HepG2 (cell line): ENCODE data around the gene FSCN2. TPM values are rescaled to one million over a fixed set of nuclear protein-coding genes. Genes with fewer than 3 reads are reported as not detected.

ENCODE experiments used
- BCL3 ChIP-seq: sonication (generic); formaldehyde crosslinking; IDR thresholded peaks from 2 replicates; pipeline ENCODE4 v1.5.1; 2020; ENCODE audit warnings: mild to moderate bottlenecking, missing genetic modification reagents, moderate library complexity
- CREM ChIP-seq, 2 experiments: sonication (generic) in 1 of 2; formaldehyde crosslinking in 1 of 2; IDR thresholded peaks; 2 replicates each; pipeline versions ENCODE4 v1.4.0 to v1.6.1; 2016 to 2020; ENCODE audit warnings: antibody characterized with exemption in 1 of 2, mild to moderate bottlenecking in 1 of 2, missing genetic modification reagents in 1 of 2
- HNF4A ChIP-seq: sonication (generic); formaldehyde crosslinking; IDR thresholded peaks from 2 replicates; pipeline ENCODE4 v1.4.0; 2020; ENCODE audit warnings: missing genetic modification reagents
- MYPOP ChIP-seq: sonication (generic); formaldehyde crosslinking; IDR thresholded peaks from 2 replicates; pipeline ENCODE4 v1.8.1; 2023; ENCODE audit warnings: mild to moderate bottlenecking, moderate library complexity, missing genetic modification reagents
- NR1H2 ChIP-seq: sonication (generic); formaldehyde crosslinking; IDR thresholded peaks from 2 replicates; pipeline ENCODE4 v1.8.1; 2022; ENCODE audit warnings: low read depth, missing genetic modification reagents, borderline replicate concordance
- PAF1 ChIP-seq: IDR thresholded peaks from 2 replicates; pipeline ENCODE4 v1.6.1; 2016; ENCODE audit warnings: missing genetic modification reagents, missing compliant biosample characterization
- PHF20 ChIP-seq: sonication (generic); formaldehyde crosslinking; IDR thresholded peaks from 2 replicates; pipeline ENCODE4 v1.5.0; 2020; ENCODE audit warnings: mild to moderate bottlenecking, missing genetic modification reagents
- POLR2A ChIP-seq, 2 experiments: IDR thresholded peaks; 2 replicates each; pipeline ENCODE4 v1.6.1; 2011; ENCODE audit warnings: low read depth in 2 of 2, low read length in 2 of 2, mild to moderate bottlenecking in 1 of 2, moderate library complexity in 1 of 2; ENCODE audit not compliant: insufficient read depth in 1 of 2
- POLR2G ChIP-seq: fragments of 200-400 bp; formaldehyde crosslinking; IDR thresholded peaks from 2 replicates; pipeline ENCODE4 v1.6.1; 2018; ENCODE audit warnings: mild to moderate bottlenecking, low read depth, low read length, moderate library complexity
- PRDM15 ChIP-seq: sonication (generic); formaldehyde crosslinking; IDR thresholded peaks from 2 replicates; pipeline ENCODE4 v1.4.0; 2020; ENCODE audit warnings: missing genetic modification reagents
- SOX13 ChIP-seq, 3 experiments: fragments of 450-650 bp in 1 of 3; sonication (generic) in 1 of 3; formaldehyde crosslinking in 1 of 3; IDR thresholded peaks in 2 of 3; conservative IDR thresholded peaks in 1 of 3; 2 replicates each; pipeline versions ENCODE4 v1.5.0 to v1.6.1; 2016 to 2020; ENCODE audit warnings: antibody characterized with exemption in 1 of 3, mild to moderate bottlenecking in 1 of 3, missing compliant biosample characterization in 1 of 3, missing genetic modification reagents in 1 of 3, moderate library complexity in 1 of 3
- ZBTB38 ChIP-seq: sonication (generic); formaldehyde crosslinking; IDR thresholded peaks from 2 replicates; pipeline ENCODE4 v1.5.1; 2020; ENCODE audit warnings: mild to moderate bottlenecking, missing genetic modification reagents
- ZFX ChIP-seq: sonication (generic); formaldehyde crosslinking; IDR thresholded peaks from 2 replicates; pipeline ENCODE4 v1.4.0; 2020; ENCODE audit warnings: mild to moderate bottlenecking, low read depth, missing genetic modification reagents, moderate library complexity
- ZNF251 ChIP-seq: sonication (generic); formaldehyde crosslinking; IDR thresholded peaks from 2 replicates; pipeline ENCODE4 v1.9.0; 2021; ENCODE audit warnings: mild to moderate bottlenecking, missing genetic modification reagents
- ZNF350 ChIP-seq: sonication (generic); formaldehyde crosslinking; IDR thresholded peaks from 2 replicates; pipeline ENCODE4 v1.4.0; 2020; ENCODE audit warnings: mild to moderate bottlenecking, low read depth, missing genetic modification reagents, borderline replicate concordance
- ZNF432 ChIP-seq: sonication (generic); formaldehyde crosslinking; IDR thresholded peaks from 2 replicates; pipeline ENCODE4 v1.5.0; 2020; ENCODE audit warnings: missing genetic modification reagents, mild to moderate bottlenecking, borderline replicate concordance
- ZNF644 ChIP-seq: IDR thresholded peaks from 2 replicates; pipeline ENCODE4 v1.6.1; 2016; ENCODE audit warnings: low read depth
- ZNF691 ChIP-seq: sonication (generic); formaldehyde crosslinking; IDR thresholded peaks from 2 replicates; pipeline ENCODE4 v1.4.0; 2020; ENCODE audit warnings: missing genetic modification reagents, low read depth, mild to moderate bottlenecking, borderline replicate concordance
- ZNF777 ChIP-seq: sonication (generic); formaldehyde crosslinking; IDR thresholded peaks from 2 replicates; pipeline ENCODE4 v1.4.0; 2020; ENCODE audit warnings: missing genetic modification reagents
- ZZZ3 ChIP-seq: sonication (generic); formaldehyde crosslinking; IDR thresholded peaks from 2 replicates; pipeline ENCODE4 v1.4.0; 2020; ENCODE audit warnings: missing genetic modification reagents, mild to moderate bottlenecking, borderline replicate concordance
- polyA plus RNA-seq, 8 experiments: library from polyadenylated mRNA; depleted of rRNA in 3 of 8; stranded (reverse) in 7 of 8; unstranded in 1 of 8; fragments of >200 nt; fragmentation: Illumina TruSeq in 4 of 8; extraction: Trizol in 4 of 8; gene quantifications; 2 replicates each; pipeline versions ENCODE4 v1.2.1 to v1.2.3, GENCODE V29; 2011 to 2016; ENCODE audit warnings: low read depth in 4 of 8, missing spikeins in 1 of 8, mixed read lengths in 1 of 8; ENCODE audit not compliant: insufficient read depth in 1 of 8
- total RNA-seq, 5 experiments: library from RNA; depleted of rRNA; stranded (reverse); fragments of >200 nt; fragmentation: Illumina TruSeq; extraction: Trizol; gene quantifications; 2 replicates each; pipeline ENCODE4 v1.2.3, GENCODE V29; 2016; ENCODE audit warnings: low read depth in 1 of 5

FSCN2 gene
- total and polyA plus RNA-seq, 2 of the 13 experiments (the other 11 are each of a cell fraction or from before 2014, with no cell fraction given) = 0.09 TPM; not detected in 1

GRCh38 chr17:81509207-81509971, 18.8 kb upstream of the FSCN2 start (continued):
- 0 out of 2 replicates have a peak, but pooled peaks have one; percentile 12 for TF ChIP-seq SOX13 (IDR thresholded peaks at IDR 0.05)
- TF ChIP-seq SOX13 (CRISPR knock-in tag; conservative IDR thresholded peaks at IDR 0.05 in 1 of 2, IDR thresholded peaks at IDR 0.05 in 1 of 2) = no peak; a peak in 1 of 4 replicates
- peak; percentile 48; the same call in 1 of the 2 replicates for TF ChIP-seq PAF1
- TF ChIP-seq ZNF691 (CRISPR knock-in tag) = 0 out of 2 replicates have a peak, but pooled peaks have one; percentile 70
- TF ChIP-seq MYPOP (CRISPR knock-in tag) = 0 out of 2 replicates have a peak, but pooled peaks have one; percentile 34
- 0 out of 2 replicates have a peak, but pooled peaks have one; percentile 5 for TF ChIP-seq ZNF644 (CRISPR knock-in tag)
- peak; percentile 76 for TF ChIP-seq POLR2G
- TF ChIP-seq CREM (IDR thresholded peaks at IDR 0.05) = 0 out of 2 replicates have a peak, but pooled peaks have one; percentile 15
- TF ChIP-seq CREM (CRISPR knock-in tag; IDR thresholded peaks at IDR 0.05) = no peak
- peak; percentile 33; the same call in 1 of the 2 replicates for TF ChIP-seq ZNF350 (CRISPR knock-in tag)
- no peak for TF ChIP-seq BCL3 (CRISPR knock-in tag)
- TF ChIP-seq NR1H2 (CRISPR knock-in tag) = no peak
- TF ChIP-seq ZBTB38 = peak; percentile 11; the same call in 1 of the 2 replicates
- TF ChIP-seq ZZZ3 (CRISPR knock-in tag) = no peak
- 0 out of 2 replicates have a peak, but pooled peaks have one; percentile 4 for TF ChIP-seq ZNF777 (CRISPR knock-in tag)
- TF ChIP-seq POLR2A (IDR thresholded peaks at IDR 0.05; ENCODE audit: insufficient read depth in 1 of 2, low read depth in 2 of 2, low read length in 2 of 2) = peak; percentile 58 to 59; a peak in 3 of 4 replicates
- no peak for TF ChIP-seq PRDM15 (CRISPR knock-in tag)
- 0 out of 2 replicates have a peak, but pooled peaks have one; percentile 19 for TF ChIP-seq ZNF432
- 0 out of 2 replicates have a peak, but pooled peaks have one; percentile 79 for TF ChIP-seq ZNF251 (CRISPR knock-in tag)
- no peak for TF ChIP-seq PHF20 (CRISPR knock-in tag)
- peak; percentile 37; the same call in 1 of the 2 replicates for TF ChIP-seq ZFX (CRISPR knock-in tag)
- TF ChIP-seq HNF4A (CRISPR knock-in tag) = peak; percentile 59
